ENCODE data around the gene SRD5A1. TPM values are rescaled to one million over a fixed set of nuclear protein-coding genes. Genes with fewer than 3 reads are reported as not detected.
A peak's percentile ranks its signal among the peaks of the same experiment; 100 is the strongest.

The SRD5A1 gene
- total RNA-seq, 1 donor from 2014 or later: 14.8 TPM

DNA sequence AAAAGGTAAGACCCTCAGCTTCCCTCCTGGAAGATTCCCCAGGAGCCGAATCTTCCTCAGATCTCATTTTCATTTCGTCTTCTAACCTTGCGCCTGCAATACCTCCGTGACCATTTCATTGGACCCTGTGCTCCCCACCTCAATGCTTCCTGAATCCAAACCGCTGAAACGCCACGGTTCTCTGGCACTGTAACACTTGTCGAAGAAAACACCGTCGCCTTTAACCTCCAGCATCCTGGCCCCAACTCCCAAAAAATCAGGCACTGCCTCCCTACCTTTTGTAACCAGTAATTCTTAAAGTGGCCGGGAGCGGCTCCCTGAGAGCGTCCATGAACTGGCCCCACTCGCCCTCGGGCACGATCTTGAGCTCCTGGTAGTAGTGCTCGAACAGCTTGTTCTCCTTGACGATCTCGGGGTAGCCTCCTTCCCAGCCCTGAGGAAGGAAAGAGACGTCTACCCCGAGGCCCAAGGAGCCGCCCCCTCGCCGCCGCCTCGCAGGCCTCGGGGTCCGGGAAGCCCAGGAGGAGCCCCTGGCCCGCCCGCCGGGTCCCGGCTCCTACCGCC is 834 bp upstream of the SRD5A1 start:
- ATAC-seq (ENCODE audit: low read depth) (peak; percentile 15), DNase-seq (no peak)
- H3K27ac Mint-ChIP-seq: peak overlapping the region; percentile 99
- no peak for TF ChIP-seq CTCF (IDR thresholded peaks at IDR 0.05)
- POLR2A ChIA-PET: interaction anchor here (0.5 to 3.4 kb wide), 16 partner anchors 11 to 1236 kb away, joined by 3 to 44 read pairs (median 13); partner anchors contain the start of genes FASTKD3, ICE1, MED10 and MTRR
- no peaks in the 10 kb centered on the region for H3K9me3 Mint-ChIP-seq
- H3K4me1 Mint-ChIP-seq: peaks cover 44% of the 10 kb centered on the region
- intact Hi-C loops (cut with micrococcal nuclease): loop anchor here (2.0 to 5.0 kb wide), 4 partner anchors 104 to 1235 kb away; partner anchors contain the start of genes FASTKD3 and MTRR
- H3K27me3 Mint-ChIP-seq: no peaks in the 10 kb centered on the region
- CTCF ChIA-PET: interaction anchor here (0.7 to 2.9 kb wide), 8 partner anchors 79 to 1135 kb away, joined by 3 to 28 read pairs (median 4); no protein-coding TSS in a partner anchor
- peaks cover 47% of the 10 kb centered on the region for H3K36me3 Mint-ChIP-seq (ENCODE audit: low read depth)
- peak overlapping the region; percentile 92 for H3K4me3 Mint-ChIP-seq

DNA sequence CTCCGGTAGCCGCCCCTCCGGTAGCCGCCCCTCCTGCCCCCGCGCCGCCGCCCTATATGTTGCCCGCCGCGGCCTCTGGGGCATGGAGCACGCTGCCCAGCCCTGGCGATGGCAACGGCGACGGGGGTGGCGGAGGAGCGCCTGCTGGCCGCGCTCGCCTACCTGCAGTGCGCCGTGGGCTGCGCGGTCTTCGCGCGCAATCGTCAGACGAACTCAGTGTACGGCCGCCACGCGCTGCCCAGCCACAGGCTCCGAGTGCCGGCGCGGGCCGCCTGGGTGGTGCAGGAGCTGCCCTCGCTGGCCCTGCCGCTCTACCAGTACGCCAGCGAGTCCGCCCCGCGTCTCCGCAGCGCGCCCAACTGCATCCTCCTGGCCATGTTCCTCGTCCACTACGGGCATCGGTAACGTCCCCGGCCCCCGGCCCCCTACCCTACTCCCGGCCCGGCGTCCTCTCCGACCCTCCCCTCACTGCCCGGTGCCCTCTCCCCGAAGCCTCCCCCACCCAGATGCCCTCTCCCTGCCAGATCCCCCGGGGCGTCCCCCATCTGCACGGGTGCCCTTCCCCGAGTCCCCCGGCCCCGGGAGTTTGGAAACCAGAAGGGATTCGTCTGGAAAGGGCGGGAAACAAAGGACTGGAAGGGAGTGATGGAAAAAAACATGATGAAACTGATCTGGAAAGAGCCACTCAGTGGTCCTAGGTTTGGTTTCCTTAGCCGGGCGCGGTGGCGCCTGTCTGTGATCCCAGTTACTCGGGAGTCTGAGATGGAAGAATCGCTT is 417 bp downstream of the SRD5A1 start:
- ChIA-PET CTCF (interaction anchor here (1.0 to 2.9 kb wide), 8 partner anchors 28 to 1137 kb away, joined by 3 to 28 read pairs (median 3); no protein-coding TSS in a partner anchor), POLR2A (interaction anchor here (0.7 to 3.4 kb wide), 16 partner anchors 13 to 1235 kb away, joined by 3 to 44 read pairs (median 13); partner anchors contain the start of genes FASTKD3, ICE1, MED10 and MTRR)
- intact Hi-C loops (cut with micrococcal nuclease): loop anchor here (1.0 to 5.0 kb wide), 10 partner anchors 27 to 1234 kb away; partner anchors contain the start of genes FASTKD3, ICE1, MED10 and MTRR
- Mint-ChIP-seq H3K9me3 (no peaks in the 10 kb centered on the region), H3K27ac (peak overlapping the region; percentile 63), H3K36me3 (ENCODE audit: low read depth) (peaks cover 40% of the 10 kb centered on the region), H3K27me3 (no peaks in the 10 kb centered on the region), H3K4me3 (peak overlapping the region; percentile 92), H3K4me1 (peaks cover 44% of the 10 kb centered on the region)
- no peak for TF ChIP-seq CTCF (IDR thresholded peaks at IDR 0.05)
- no peak for DNase-seq
- ATAC-seq (ENCODE audit: low read depth): peak; percentile 46

- H3K4me3 Mint-ChIP-seq: peak overlapping the region; percentile 92
- DNase-seq (no peak), ATAC-seq (ENCODE audit: low read depth) (no peak)
- peaks cover 34% of the 10 kb centered on the region for H3K36me3 Mint-ChIP-seq (ENCODE audit: low read depth)
- CTCF ChIA-PET: interaction anchor here (1.0 to 1.4 kb wide), 2 partner anchors 27 to 111 kb away, joined by 3 read pairs; no protein-coding TSS in a partner anchor
- H3K27me3 Mint-ChIP-seq: no peaks in the 10 kb centered on the region
- TF ChIP-seq CTCF (IDR thresholded peaks at IDR 0.05): no peak
- POLR2A ChIA-PET: interaction anchor here (0.6 to 2.8 kb wide), 7 partner anchors 18 to 256 kb away, joined by 3 to 22 read pairs (median 3); partner anchors contain the start of genes MED10 and TENT4A
- intact Hi-C loops (cut with micrococcal nuclease): loop anchor here (5.0 kb wide), 1 partner anchor 1233 kb away; the partner anchor contains the start of genes FASTKD3 and MTRR
- H3K9me3 Mint-ChIP-seq: no peaks in the 10 kb centered on the region
- peak overlapping the region; percentile 63 for H3K27ac Mint-ChIP-seq
- H3K4me1 Mint-ChIP-seq: peaks cover 41% of the 10 kb centered on the region
Measured at GRCh38 chr5:6634306-6634705, 1.1 kb downstream of the SRD5A1 start.

DNA sequence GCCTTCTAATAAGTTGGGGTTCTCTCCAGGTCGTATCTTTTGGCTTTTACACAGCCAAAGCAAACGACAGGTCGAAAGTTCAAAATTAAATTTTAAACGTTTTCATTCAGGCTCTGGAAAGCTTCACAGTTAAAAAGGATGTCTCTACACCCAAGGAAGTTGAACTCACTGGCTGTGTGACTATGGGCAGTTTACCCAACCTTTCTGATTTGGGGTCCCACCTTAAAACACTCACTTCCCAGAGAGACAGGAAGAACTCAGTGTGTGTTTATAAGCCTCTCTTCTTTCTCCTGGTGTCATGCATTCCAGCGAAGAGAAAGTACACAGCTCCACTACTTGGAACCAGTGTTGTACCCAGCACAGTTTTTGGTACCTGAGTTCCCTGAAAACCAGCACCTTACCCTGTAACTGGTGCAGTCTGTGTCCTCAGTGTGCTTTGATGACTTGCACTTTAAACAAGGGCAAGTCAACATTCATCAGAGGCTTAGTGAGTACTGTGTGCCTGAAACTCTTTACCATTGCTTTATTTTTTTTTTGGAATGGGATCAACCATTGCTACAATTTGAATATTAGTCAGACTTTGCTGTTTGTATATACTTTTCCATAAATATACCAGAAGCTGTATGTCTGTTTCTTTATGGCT is 1.7 kb downstream of the SRD5A1 start:
- H3K9me3 Mint-ChIP-seq: no peaks in the 10 kb centered on the region
- H3K4me3 Mint-ChIP-seq: peak overlapping the region; percentile 74
- no peak for DNase-seq
- intact Hi-C loops (cut with micrococcal nuclease): loop anchor here (5.0 kb wide), 1 partner anchor 1232 kb away; the partner anchor contains the start of genes FASTKD3 and MTRR
- ChIA-PET POLR2A (interaction anchor here (0.6 to 2.8 kb wide), 7 partner anchors 17 to 257 kb away, joined by 3 to 22 read pairs (median 3); partner anchors contain the start of genes MED10 and TENT4A), CTCF (interaction anchor here (1.0 to 1.2 kb wide), 2 partner anchors 110 kb away, joined by 3 to 4 read pairs; no protein-coding TSS in a partner anchor)
- H3K4me1 Mint-ChIP-seq: peaks cover 34% of the 10 kb centered on the region
- no peaks in the 10 kb centered on the region for H3K27me3 Mint-ChIP-seq
- peaks cover 28% of the 10 kb centered on the region for H3K36me3 Mint-ChIP-seq (ENCODE audit: low read depth)
- TF ChIP-seq CTCF (IDR thresholded peaks at IDR 0.05): no peak
- ATAC-seq (ENCODE audit: low read depth): no peak
- H3K27ac Mint-ChIP-seq: no peak overlapping the region
